Esophagus squamous epithelium (tissue), 4 donors: ENCODE measurements around the gene GGACT.

Experiments used
- CTCF ChIP-seq, 6 experiments: fragments of 450-650 bp in 4 of 6; fragments of 200-600 bp in 2 of 6; sonication (generic) in 2 of 6; IDR thresholded peaks; one replicate each; pipeline ENCODE4 v1.5.1; 2016 to 2019; ENCODE audit warnings: antibody characterized with exemption in 6 of 6, mild to moderate bottlenecking in 4 of 6, moderate library complexity in 4 of 6
- POLR2A ChIP-seq, 4 donors: fragments of 450-650 bp; IDR thresholded peaks; one replicate each; pipeline ENCODE4 v1.6.1; 2017; ENCODE audit warnings: antibody characterized with exemption in 4 of 4, mild to moderate bottlenecking in 4 of 4, moderate library complexity in 3 of 4

- TF ChIP-seq POLR2A (IDR thresholded peaks at IDR 0.05) (no peak), CTCF (IDR thresholded peaks at IDR 0.05) (no peak)
Observed at GRCh38 chr13:100519626-100520025, 69.0 kb downstream of the GGACT start.
